ENCODE measurements around the gene VPS13D.

- no peak for TF ChIP-seq POLR2A (IDR thresholded peaks at IDR 0.05; ENCODE audit: low read length)
- TF ChIP-seq GATA1 (IDR thresholded peaks at IDR 0.05; ENCODE audit: low read depth, low read length), result no peak
Observed at GRCh38 chr1:12456979-12457378, 227.1 kb downstream of the VPS13D start.

Measured in erythroblast (primary cell).